ENCODE measurements around the gene JPH4. TPM values are rescaled to one million over a fixed set of nuclear protein-coding genes. Genes with fewer than 3 reads are reported as not detected.

Gene JPH4
- total RNA-seq, 1 donor from 2014 or later, result 0.09 TPM

Other genes starting within 250 kb of the JPH4 start
- gene SLC22A17, start 225.9 kb downstream of the JPH4 start, total RNA-seq, result 2.9 and 3.2 TPM in 2 replicates
- not detected in 2 replicates for gene EFS, start 213.6 kb downstream of the JPH4 start, total RNA-seq
- not detected in 2 replicates for gene IL25, start 206.0 kb downstream of the JPH4 start, total RNA-seq
- gene CMTM5, start 201.7 kb downstream of the JPH4 start, total RNA-seq, result not detected in 2 replicates
- 0.11 and 0.14 TPM in 2 replicates for gene MYH6, start 170.5 kb downstream of the JPH4 start, total RNA-seq
- 0.02 TPM in 1 of 2 replicates, not detected in the other for gene MYH7, start 143.1 kb downstream of the JPH4 start, total RNA-seq
- 65.6 and 65.7 TPM in 2 replicates for gene NGDN, start 109.1 kb downstream of the JPH4 start, total RNA-seq
- gene ZFHX2, start 27.0 kb downstream of the JPH4 start, total RNA-seq, result 2.0 and 2.5 TPM in 2 replicates
- 12.8 and 13.7 TPM in 2 replicates for gene THTPA, start 22.5 kb downstream of the JPH4 start, total RNA-seq
- gene AP1G2, start 11.0 kb downstream of the JPH4 start, total RNA-seq, result 164 and 170 TPM in 2 replicates
- gene DHRS2, start 57.6 kb upstream of the JPH4 start, total RNA-seq, result 2.2 and 2.3 TPM in 2 replicates